Smooth muscle cell (in vitro differentiated cells): ENCODE data around the gene TULP4. TPM values are rescaled to one million over a fixed set of nuclear protein-coding genes. Genes with fewer than 3 reads are reported as not detected.

Source experiments
- DNase-seq: peaks from one replicate; lab custom pipeline; 2025; ENCODE audit not compliant: unreplicated experiment; lab: John Stamatoyannopoulos, UW
- H2AFZ ChIP-seq: fragments of 200-600 bp; sonication (generic); 2 replicates; pipeline ENCODE4 v1.6.0; 2016; ENCODE audit warnings: antibody characterized with exemption, low read depth, mild to moderate bottlenecking
- H3F3A ChIP-seq: fragments of 200-600 bp; sonication (generic); 2 replicates; pipeline ENCODE4 v1.6.0; 2017; ENCODE audit warnings: antibody characterized with exemption, low read depth
- H3K27ac ChIP-seq: fragments of 200-600 bp; sonication (generic); 2 replicates; pipeline ENCODE4 v1.5.1; 2016; ENCODE audit warnings: low read depth, mild to moderate bottlenecking
- H3K27me3 ChIP-seq: fragments of 200-600 bp; sonication (generic); 2 replicates; pipeline ENCODE4 v1.6.1; 2016; ENCODE audit warnings: low read depth, mild to moderate bottlenecking
- H3K36me3 ChIP-seq: fragments of 200-600 bp; sonication (generic); 2 replicates; pipeline ENCODE4 v1.5.1; 2016; ENCODE audit warnings: low read depth
- H3K4me1 ChIP-seq: fragments of 200-600 bp; sonication (generic); 2 replicates; pipeline ENCODE4 v1.5.1; 2016; ENCODE audit warnings: low read depth
- H3K4me2 ChIP-seq: fragments of 200-600 bp; sonication (generic); 2 replicates; pipeline ENCODE4 v1.6.0; 2016; ENCODE audit warnings: mild to moderate bottlenecking
- H3K4me3 ChIP-seq: fragments of 200-600 bp; sonication (generic); 2 replicates; pipeline ENCODE4 v1.5.1; 2016; ENCODE audit warnings: mild to moderate bottlenecking
- H3K79me2 ChIP-seq: fragments of 200-600 bp; sonication (generic); 2 replicates; pipeline ENCODE4 v1.6.0; 2016; ENCODE audit warnings: low read depth, mild to moderate bottlenecking
- H3K9ac ChIP-seq: fragments of 200-600 bp; sonication (generic); 2 replicates; pipeline ENCODE4 v1.6.0; 2016; ENCODE audit warnings: low read depth
- H3K9me3 ChIP-seq: fragments of 200-600 bp; sonication (generic); replicated peaks from 2 replicates; pipeline ENCODE4 v1.5.1; 2016; ENCODE audit warnings: low read depth
- H4K20me1 ChIP-seq: fragments of 200-600 bp; sonication (generic); 2 replicates; pipeline ENCODE4 v1.6.0; 2016; ENCODE audit warnings: low read depth
- WGBS: methylation state at CpG from one replicate; pipeline ENCODE4 v1.1.7; 2016; ENCODE audit warnings: low lambda C conversion rate; 5-methylcytosine and 5-hydroxymethylcytosine counted together
- polyA plus RNA-seq: library from polyadenylated mRNA; unstranded; fragments of >200 nt; fragmentation: Nextera tagmentation; extraction: Ambion mirVana; gene quantifications from 2 replicates; pipeline ENCODE4 v1.2.1, GENCODE V29; 2016
- total RNA-seq: library from RNA; depleted of rRNA; stranded (reverse); fragments of >200 nt; gene quantifications from 2 replicates; pipeline ENCODE4 v1.2.3, GENCODE V29; 2014
- TF ChIP-seq, protein P1 (sequence below): fragments of 200-600 bp; sonication (generic); IDR thresholded peaks from 2 replicates; pipeline ENCODE4 v1.5.1; 2017; ENCODE audit warnings: borderline replicate concordance, mild to moderate bottlenecking, antibody characterized with exemption; ENCODE audit not compliant: insufficient read depth, poor library complexity, severe bottlenecking

TULP4 gene
- total and polyA plus RNA-seq, 2 experiments from 2014 or later, result 16.1 to 85.0 TPM

- TF ChIP-seq, protein P1, sequence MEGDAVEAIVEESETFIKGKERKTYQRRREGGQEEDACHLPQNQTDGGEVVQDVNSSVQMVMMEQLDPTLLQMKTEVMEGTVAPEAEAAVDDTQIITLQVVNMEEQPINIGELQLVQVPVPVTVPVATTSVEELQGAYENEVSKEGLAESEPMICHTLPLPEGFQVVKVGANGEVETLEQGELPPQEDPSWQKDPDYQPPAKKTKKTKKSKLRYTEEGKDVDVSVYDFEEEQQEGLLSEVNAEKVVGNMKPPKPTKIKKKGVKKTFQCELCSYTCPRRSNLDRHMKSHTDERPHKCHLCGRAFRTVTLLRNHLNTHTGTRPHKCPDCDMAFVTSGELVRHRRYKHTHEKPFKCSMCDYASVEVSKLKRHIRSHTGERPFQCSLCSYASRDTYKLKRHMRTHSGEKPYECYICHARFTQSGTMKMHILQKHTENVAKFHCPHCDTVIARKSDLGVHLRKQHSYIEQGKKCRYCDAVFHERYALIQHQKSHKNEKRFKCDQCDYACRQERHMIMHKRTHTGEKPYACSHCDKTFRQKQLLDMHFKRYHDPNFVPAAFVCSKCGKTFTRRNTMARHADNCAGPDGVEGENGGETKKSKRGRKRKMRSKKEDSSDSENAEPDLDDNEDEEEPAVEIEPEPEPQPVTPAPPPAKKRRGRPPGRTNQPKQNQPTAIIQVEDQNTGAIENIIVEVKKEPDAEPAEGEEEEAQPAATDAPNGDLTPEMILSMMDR, result no peak
- WGBS, result 93% methylated on average over 26 of the region's 26 CpGs
- no peaks in the 10 kb centered on the region for H4K20me1 ChIP-seq
Observed at GRCh38 chr6:158501360-158502262, 189.3 kb downstream of the TULP4 start.

DNA sequence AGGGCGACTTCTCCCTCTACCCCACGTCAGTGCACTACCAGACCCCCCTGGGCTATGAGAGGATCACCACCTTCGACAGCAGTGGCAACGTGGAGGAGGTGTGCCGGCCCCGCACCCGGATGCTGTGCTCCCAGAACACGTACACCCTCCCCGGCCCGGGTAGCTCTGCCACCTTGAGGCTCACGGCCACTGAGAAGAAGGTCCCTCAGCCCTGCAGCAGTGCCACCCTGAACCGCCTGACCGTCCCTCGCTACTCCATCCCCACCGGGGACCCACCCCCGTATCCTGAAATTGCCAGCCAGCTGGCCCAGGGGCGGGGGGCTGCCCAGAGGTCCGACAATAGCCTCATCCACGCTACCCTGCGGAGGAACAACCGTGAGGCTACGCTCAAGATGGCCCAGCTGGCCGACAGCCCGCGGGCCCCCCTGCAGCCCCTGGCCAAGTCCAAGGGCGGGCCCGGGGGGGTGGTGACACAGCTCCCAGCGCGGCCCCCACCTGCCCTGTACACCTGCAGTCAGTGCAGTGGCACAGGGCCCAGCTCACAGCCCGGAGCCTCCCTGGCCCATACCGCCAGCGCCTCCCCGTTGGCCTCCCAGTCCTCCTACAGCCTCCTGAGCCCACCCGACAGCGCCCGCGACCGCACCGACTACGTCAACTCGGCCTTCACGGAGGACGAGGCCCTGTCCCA, 190.1 kb downstream of the TULP4 start:
- Histone ChIP-seq H3K9me3 (no peaks in the 10 kb centered on the region), H3K36me3 (peaks cover 3% of the 10 kb centered on the region), H3K27ac (no peak overlapping the region), H3K4me3 (no peak overlapping the region), H2AFZ (no peak overlapping the region), H3F3A (peaks cover 9% of the 10 kb centered on the region), H3K27me3 (no peaks in the 10 kb centered on the region), H3K4me1 (peaks cover 8% of the 10 kb centered on the region), H4K20me1 (no peaks in the 10 kb centered on the region), H3K4me2 (no peak overlapping the region), H3K79me2 (no peaks in the 10 kb centered on the region), H3K9ac (no peak overlapping the region)
- no peak for DNase-seq
- 97% methylated on average over 38 of the region's 43 CpGs for whole genome bisulfite sequencing
- TF ChIP-seq, protein P1, result no peak

More at GRCh38 chr6:158501360-158502262, 189.3 kb downstream of the TULP4 start:
- Histone ChIP-seq H3K4me2 (no peak overlapping the region), H3K79me2 (no peaks in the 10 kb centered on the region), H3K9ac (no peak overlapping the region), H3K4me3 (no peak overlapping the region), H2AFZ (no peak overlapping the region), H3F3A (peaks cover 9% of the 10 kb centered on the region), H3K36me3 (peaks cover 3% of the 10 kb centered on the region), H3K4me1 (peaks cover 8% of the 10 kb centered on the region), H3K27me3 (no peaks in the 10 kb centered on the region), H3K9me3 (no peaks in the 10 kb centered on the region), H3K27ac (no peak overlapping the region)
- DNase-seq, result no peak

GRCh38 chr6:158503222-158503621, 191.0 kb downstream of the TULP4 start:
- Histone ChIP-seq H3F3A (peaks cover 9% of the 10 kb centered on the region), H4K20me1 (no peaks in the 10 kb centered on the region), H3K4me3 (no peak overlapping the region), H3K4me2 (no peak overlapping the region), H3K9ac (no peak overlapping the region), H3K4me1 (peaks cover 8% of the 10 kb centered on the region), H3K27ac (no peak overlapping the region), H3K27me3 (no peaks in the 10 kb centered on the region), H3K9me3 (no peaks in the 10 kb centered on the region), H2AFZ (no peak overlapping the region), H3K79me2 (no peaks in the 10 kb centered on the region), H3K36me3 (no peaks in the 10 kb centered on the region)
- TF ChIP-seq, protein P1, result no peak
- WGBS, result 97% methylated on average over 7 of the region's 7 CpGs
- no peak for DNase-seq
